HepG2 (cell line): ENCODE data around the gene FGF14. TPM values are rescaled to one million over a fixed set of nuclear protein-coding genes. Genes with fewer than 3 reads are reported as not detected.

ENCODE experiments used
- ATAC-seq: fragments of 200-7000 bp; cut with Tn5 transposase; 3 replicates; pipeline ENCODE4 v1.9.1; 2020; ENCODE audit warnings: mild to moderate bottlenecking, moderate library complexity
- BruUV-seq: library from RNA; stranded (reverse); fragments of 400-500 nt; replicated peaks from 2 replicates; lab custom pipeline; 2021; lab: Mats Ljungman, UMichigan
- CTCF ChIA-PET: fragments of 300-600 bp; formaldehyde crosslinking; extraction: SDS; loops from one replicate; lab custom pipeline; 2021; ENCODE audit warnings: low total read pairs, inconsistent platforms, low intra/inter-chr PET ratio; lab: Yijun Ruan, JAX
- POLR2A ChIA-PET: fragments of 350-600 bp; sonication (Branson Sonifier 250); formaldehyde crosslinking; loops from one replicate; lab custom pipeline; 2020; ENCODE audit warnings: antibody characterized with exemption, inconsistent platforms; lab: Yijun Ruan, JAX
- DNase-seq: peaks from one replicate; pipeline ENCODE4 v3.0.0-alpha.2; 2015; ENCODE audit warnings: low spot score
- FAIRE-seq: peaks from 3 replicates; lab custom pipeline; 2011; peaks lifted over from hg19 to GRCh38; lab: Jason Lieb, UNC
- H2AFZ ChIP-seq: one replicate; pipeline ENCODE4 v1.6.1; 2011; ENCODE audit warnings: low read length, inconsistent platforms
- H3K27ac ChIP-seq: fragments of 300-600 bp; 3 replicates; pipeline ENCODE4 v1.8.0; 2011; ENCODE audit warnings: mixed run types, mild to moderate bottlenecking, mixed read lengths, low read length, inconsistent platforms; ENCODE audit not compliant: insufficient read depth; ENCODE audit errors: extremely low read length
- H3K27me3 ChIP-seq, 2 experiments: fragments of 200-600 bp in 1 of 2; 2 replicates in 1 of 2; 3 replicates in 1 of 2; pipeline versions ENCODE4 v1.6.0 to v1.8.0; 2011; ENCODE audit warnings: low read length in 2 of 2, mild to moderate bottlenecking in 2 of 2, moderate library complexity in 2 of 2, inconsistent platforms in 1 of 2; ENCODE audit not compliant: insufficient read depth in 2 of 2, control insufficient read depth in 1 of 2
- H3K36me3 ChIP-seq, 2 experiments: fragments of 200-600 bp in 1 of 2; replicated peaks in 1 of 2; 2 replicates in 1 of 2; 3 replicates in 1 of 2; pipeline versions ENCODE4 v1.5.1 to v1.8.0; 2011; ENCODE audit warnings: low read length in 2 of 2, inconsistent platforms in 1 of 2; ENCODE audit not compliant: insufficient read depth in 2 of 2, control insufficient read depth in 1 of 2
- H3K4me1 ChIP-seq: 2 replicates; pipeline ENCODE4 v1.5.1; 2012; ENCODE audit warnings: low read length, inconsistent platforms; ENCODE audit not compliant: insufficient read depth
- H3K4me2 ChIP-seq: 2 replicates; pipeline ENCODE4 v1.6.0; 2011; ENCODE audit warnings: low read depth, low read length, inconsistent platforms
- H3K4me3 ChIP-seq, 3 experiments: fragments of 200-600 bp in 1 of 3; sonication (generic), shearing (Covaris generic) in 1 of 3; replicated peaks in 1 of 3; 2 replicates each; pipeline ENCODE4 v1.5.1; 2011 to 2016; ENCODE audit warnings: low read length in 3 of 3, inconsistent platforms in 2 of 3, low read depth in 2 of 3, mild to moderate bottlenecking in 2 of 3, control low read depth in 1 of 3, mixed read lengths in 1 of 3; ENCODE audit not compliant: insufficient read depth in 1 of 3
- H3K79me2 ChIP-seq: one replicate; pipeline ENCODE4 v1.6.1; 2011; ENCODE audit warnings: low read length, inconsistent platforms; ENCODE audit not compliant: insufficient read depth
- H3K9ac ChIP-seq: 2 replicates; pipeline ENCODE4 v1.6.0; 2011; ENCODE audit warnings: mild to moderate bottlenecking, low read depth, low read length, inconsistent platforms; ENCODE audit not compliant: insufficient read depth
- H3K9me3 ChIP-seq: 2 replicates; pipeline ENCODE4 v1.5.1; 2012; ENCODE audit warnings: mild to moderate bottlenecking, low read length
- H4K20me1 ChIP-seq: 2 replicates; pipeline ENCODE4 v1.6.0; 2011; ENCODE audit warnings: inconsistent platforms, mild to moderate bottlenecking, low read length, moderate library complexity; ENCODE audit not compliant: insufficient read depth
- CEBPB ChIP-seq: IDR thresholded peaks from 2 replicates; pipeline ENCODE4 v1.6.1; 2011; ENCODE audit warnings: low read depth, low read length, improper control_type of control experiment, borderline replicate concordance
- GMEB2 ChIP-seq: IDR thresholded peaks from 2 replicates; pipeline ENCODE4 v1.6.1; 2016; ENCODE audit warnings: missing biosample characterization, missing genetic modification reagents, low read depth
- HIVEP1 ChIP-seq: sonication (generic); formaldehyde crosslinking; IDR thresholded peaks from 2 replicates; pipeline ENCODE4 v1.4.0; 2020; ENCODE audit warnings: mild to moderate bottlenecking, missing genetic modification reagents
- PHF5A ChIP-seq: IDR thresholded peaks from one replicate; pipeline ENCODE4 v1.6.1; 2018; ENCODE audit warnings: low read depth, missing genetic modification reagents; ENCODE audit not compliant: unreplicated experiment
- ZNF563 ChIP-seq: sonication (generic); formaldehyde crosslinking; IDR thresholded peaks from 2 replicates; pipeline ENCODE4 v1.8.0; 2022; ENCODE audit warnings: mild to moderate bottlenecking, moderate library complexity, missing genetic modification reagents
- ZNF567 ChIP-seq: sonication (generic); formaldehyde crosslinking; IDR thresholded peaks from 2 replicates; pipeline ENCODE4 v1.8.1; 2023; ENCODE audit warnings: mild to moderate bottlenecking, missing genetic modification reagents, borderline replicate concordance
- ZNF850 ChIP-seq: sonication (generic); formaldehyde crosslinking; conservative IDR thresholded peaks from 2 replicates; pipeline ENCODE4 v1.9.0; 2021; ENCODE audit warnings: mild to moderate bottlenecking, missing genetic modification reagents
- WGBS: methylation state at CpG from one replicate; pipeline ENCODE4 v1.1.6; 2017; ENCODE audit warnings: low lambda C conversion rate; 5-methylcytosine and 5-hydroxymethylcytosine counted together
- in situ Hi-C: cut with HindIII; loops from 2 replicates; pipeline ENCODE4 v1.10.0; 2017; ENCODE audit warnings: low pct_unique_long_range_greater_than_20kb; ENCODE audit not compliant: extremely low pct_ligation_motif_present
- intact Hi-C: fragments of 100-400 bp; cut with micrococcal nuclease; formaldehyde crosslinking; loops from one replicate; pipeline ENCODE4 v1.10.0; 2022; ENCODE audit not compliant: unreplicated experiment
- polyA plus RNA-seq, 8 experiments: library from polyadenylated mRNA; depleted of rRNA in 3 of 8; stranded (reverse) in 7 of 8; unstranded in 1 of 8; fragments of >200 nt; fragmentation: Illumina TruSeq in 4 of 8; extraction: Trizol in 4 of 8; gene quantifications; 2 replicates each; pipeline versions ENCODE4 v1.2.1 to v1.2.3, GENCODE V29; 2011 to 2016; ENCODE audit warnings: low read depth in 4 of 8, missing spikeins in 1 of 8, mixed read lengths in 1 of 8; ENCODE audit not compliant: insufficient read depth in 1 of 8
- total RNA-seq, 5 experiments: library from RNA; depleted of rRNA; stranded (reverse); fragments of >200 nt; fragmentation: Illumina TruSeq; extraction: Trizol; gene quantifications; 2 replicates each; pipeline ENCODE4 v1.2.3, GENCODE V29; 2016; ENCODE audit warnings: low read depth in 1 of 5

Gene FGF14
- total and polyA plus RNA-seq, 2 of the 13 experiments (the other 11 are each of a cell fraction or from before 2014, with no cell fraction given), result not detected

GRCh38 chr13:102333320-102334198 is 68.3 kb downstream of the FGF14 start:
- FAIRE-seq (no peak), DNase-seq (no peak), ATAC-seq (no peak)
- Histone ChIP-seq H3K36me3 (no peaks in the 10 kb centered on the region), H3K27ac (no peak overlapping the region), H3K79me2 (no peaks in the 10 kb centered on the region), H3K4me2 (no peak overlapping the region), H3K27me3 (no peaks in the 10 kb centered on the region), H2AFZ (no peak overlapping the region), H3K9me3 (no peaks in the 10 kb centered on the region), H3K4me1 (no peaks in the 10 kb centered on the region), H3K4me3 (no peak overlapping the region), H4K20me1 (no peaks in the 10 kb centered on the region), H3K9ac (no peak overlapping the region)
- TF ChIP-seq CEBPB (peak; percentile 45), ZNF850 (CRISPR knock-in tag) (no peak)
- POLR2A ChIA-PET, result no interaction called here
- in situ Hi-C loops (no loop called here), intact Hi-C loops (loop anchor here (2.0 kb wide), 1 partner anchor 45 kb away; no protein-coding TSS in a partner anchor)
- WGBS, result 7% methylated on average over 7 of the region's 8 CpGs
- BruUV-seq, result no TSS peak
- CTCF ChIA-PET, result no interaction called here

- ChIA-PET POLR2A (no interaction called here), CTCF (no interaction called here)
- H3K4me2 ChIP-seq, result no peak overlapping the region
- H3K27ac ChIP-seq, result no peak overlapping the region
- intact Hi-C loops (no loop called here), in situ Hi-C loops (no loop called here)
- BruUV-seq, result no TSS peak
- H3K36me3 ChIP-seq, result no peaks in the 10 kb centered on the region
- H3K4me3 ChIP-seq, result no peak overlapping the region
- no peaks in the 10 kb centered on the region for H3K79me2 ChIP-seq
- no peaks in the 10 kb centered on the region for H4K20me1 ChIP-seq
- no peak for FAIRE-seq
- no peak for ATAC-seq
- H2AFZ ChIP-seq, result no peak overlapping the region
- no peaks in the 10 kb centered on the region for H3K4me1 ChIP-seq
- no peak for DNase-seq
- 0% methylated on average over 1 of the region's 1 CpG for WGBS
- H3K9ac ChIP-seq, result no peak overlapping the region
- no peaks in the 10 kb centered on the region; a peak in 1 of 5 replicates for H3K27me3 ChIP-seq
- no peak for TF ChIP-seq HIVEP1 (CRISPR knock-in tag)
- TF ChIP-seq ZNF563 (CRISPR knock-in tag), result no peak
- TF ChIP-seq PHF5A (CRISPR knock-in tag), result no peak
- no peak for TF ChIP-seq GMEB2 (CRISPR knock-in tag)
- no peak for TF ChIP-seq ZNF567
- no peaks in the 10 kb centered on the region for H3K9me3 ChIP-seq
These were observed 72.9 kb downstream of the FGF14 start for GRCh38 chr13:102328909-102329308.
